NCI-H1436 (cell line): Measurements from ENCODE around the gene CDK17.

Experiments
- DNase-seq: peaks from one replicate; lab custom pipeline; 2025; lab: John Stamatoyannopoulos, UW

The CDK17 gene

GRCh38 chr12:96237465-96238077 is 162.7 kb downstream of the CDK17 start:
- DNase-seq = no peak

- DNase-seq = no peak
These were observed 163.2 kb downstream of the CDK17 start for GRCh38 chr12:96237035-96237434.

GRCh38 chr12:96236221-96236822 is 163.9 kb downstream of the CDK17 start:
- DNase-seq = no peak

GRCh38 chr12:96235484-96235826 is 164.8 kb downstream of the CDK17 start:
- DNase-seq = no peak

GRCh38 chr12:96234591-96235483 is 165.4 kb downstream of the CDK17 start:
- no peak for DNase-seq

- DNase-seq = no peak
These were observed 166.2 kb downstream of the CDK17 start for GRCh38 chr12:96233939-96234461.

- DNase-seq = no peak
These were observed 167.1 kb downstream of the CDK17 start for GRCh38 chr12:96233168-96233567.

GRCh38 chr12:96230646-96231045 is 169.6 kb downstream of the CDK17 start:
- DNase-seq = no peak

- no peak for DNase-seq
These were observed 171.5 kb downstream of the CDK17 start for GRCh38 chr12:96228566-96229248.
